K562 (cell line): ENCODE data around the gene C22orf39. TPM values are rescaled to one million over a fixed set of nuclear protein-coding genes. Genes with fewer than 3 reads are reported as not detected.
A peak's percentile ranks its signal among the peaks of the same experiment; 100 is the strongest.

Source experiments
- BRCA1 ChIP-seq, 2 experiments: fragments of 450-650 bp in 1 of 2; sonication (generic) in 1 of 2; formaldehyde crosslinking in 1 of 2; IDR thresholded peaks; 2 replicates each; pipeline versions ENCODE4 v1.5.0 to v1.6.1; 2017 to 2020; ENCODE audit warnings: mild to moderate bottlenecking in 1 of 2, missing genetic modification reagents in 1 of 2
- EP300 ChIP-seq: IDR thresholded peaks from 2 replicates; pipeline ENCODE4 v1.6.1; 2012; ENCODE audit warnings: low read length, improper control_type of control experiment
- FOXA3 ChIP-seq, 2 experiments: fragments of 450-650 bp in 1 of 2; sonication (generic) in 1 of 2; formaldehyde crosslinking; IDR thresholded peaks in 1 of 2; conservative IDR thresholded peaks in 1 of 2; 2 replicates each; pipeline versions ENCODE4 v1.4.0 to v1.8.0; 2020 to 2022; ENCODE audit warnings: mild to moderate bottlenecking in 2 of 2, missing genetic modification reagents in 1 of 2
- KLF13 ChIP-seq: fragments of 450-650 bp; IDR thresholded peaks from 2 replicates; pipeline ENCODE4 v1.6.1; 2016; ENCODE audit warnings: missing genetic modification characterization, low read depth, mild to moderate bottlenecking, missing compliant biosample characterization, moderate library complexity, borderline replicate concordance
- MAFG ChIP-seq: fragments of 450-650 bp; conservative IDR thresholded peaks from 2 replicates; pipeline ENCODE4 v1.6.1; 2016; ENCODE audit warnings: missing genetic modification characterization, missing compliant biosample characterization
- MYBL2 ChIP-seq, 2 experiments: fragments of 450-650 bp in 1 of 2; sonication (generic) in 1 of 2; formaldehyde crosslinking in 1 of 2; IDR thresholded peaks; 2 replicates each; pipeline versions ENCODE4 v1.6.1 to v1.8.1; 2017 to 2022; ENCODE audit warnings: borderline replicate concordance in 1 of 2, inconsistent platforms in 1 of 2, low read depth in 1 of 2, mild to moderate bottlenecking in 1 of 2, missing genetic modification reagents in 1 of 2, moderate library complexity in 1 of 2
- PHF8 ChIP-seq: fragments of 200-600 bp; sonication (generic); IDR thresholded peaks from 2 replicates; pipeline ENCODE4 v1.6.1; 2012; ENCODE audit warnings: mixed run types, mild to moderate bottlenecking, inconsistent platforms, low read length, moderate library complexity, borderline replicate concordance
- SIN3B ChIP-seq: fragments of 450-650 bp; IDR thresholded peaks from 2 replicates; pipeline ENCODE4 v1.6.1; 2017; ENCODE audit warnings: low read depth, mild to moderate bottlenecking, moderate library complexity
- SMAD3 ChIP-seq: fragments of 450-650 bp; formaldehyde crosslinking; conservative IDR thresholded peaks from 2 replicates; pipeline ENCODE4 v1.4.0; 2020; ENCODE audit warnings: mild to moderate bottlenecking
- TAF9B ChIP-seq: fragments of 450-650 bp; IDR thresholded peaks from 2 replicates; pipeline ENCODE4 v1.6.1; 2018; ENCODE audit warnings: mild to moderate bottlenecking; ENCODE audit not compliant: partially characterized antibody
- TBL1XR1 ChIP-seq, 2 experiments: IDR thresholded peaks; 2 replicates each; pipeline ENCODE4 v1.6.1; 2012; ENCODE audit warnings: improper control_type of control experiment in 2 of 2, low read length in 2 of 2, mild to moderate bottlenecking in 1 of 2
- polyA plus RNA-seq, 8 experiments: library from polyadenylated mRNA; depleted of rRNA in 4 of 8; stranded (reverse) in 5 of 8; unstranded in 3 of 8; fragments of >200 nt; fragmentation: Nextera tagmentation in 2 of 8; fragmentation: Illumina TruSeq in 1 of 8; extraction: Ambion mirVana in 2 of 8; extraction: Trizol in 1 of 8; gene quantifications; 2 replicates each; pipeline versions ENCODE4 v1.2.1 to v1.2.3, GENCODE V29; 2011 to 2014; ENCODE audit warnings: inconsistent platforms in 1 of 8, missing spikeins in 1 of 8
- total RNA-seq, 7 experiments: library from RNA; depleted of rRNA in 6 of 7; stranded (reverse); fragments of >200 nt in 6 of 7; fragmentation: Illumina TruSeq in 2 of 7; extraction: Trizol in 2 of 7; gene quantifications; 2 replicates each; pipeline versions ENCODE4 v1.2.1 to v1.2.3, GENCODE V29; 2011 to 2021; ENCODE audit warnings: low replicate concordance in 1 of 7
- TF ChIP-seq, protein P1 (sequence below): fragments of 450-650 bp; IDR thresholded peaks from 2 replicates; pipeline ENCODE4 v1.7.1; 2018; ENCODE audit warnings: mild to moderate bottlenecking, low read depth; ENCODE audit not compliant: partially characterized antibody
- TF ChIP-seq, protein P2 (sequence below): sonication (generic); formaldehyde crosslinking; IDR thresholded peaks from 2 replicates; pipeline ENCODE4 v1.8.0; 2022; ENCODE audit warnings: mild to moderate bottlenecking, missing genetic modification reagents
- TF ChIP-seq, protein P3 (sequence below): fragments of 450-650 bp; formaldehyde crosslinking; IDR thresholded peaks from 2 replicates; pipeline ENCODE4 v1.4.0; 2022; ENCODE audit warnings: mild to moderate bottlenecking, moderate library complexity
- TF ChIP-seq, protein P4 (sequence below): fragments of 250-450 bp; sonication (Bioruptor Pico); IDR thresholded peaks from 2 replicates; pipeline ENCODE4 v1.8.0; 2021; ENCODE audit warnings: borderline replicate concordance, mild to moderate bottlenecking, moderate library complexity; ENCODE audit not compliant: poor library complexity, severe bottlenecking

Gene C22orf39
- total and polyA plus RNA-seq, 9 of the 15 experiments (the other 6 are each of a cell fraction or from before 2014, with no cell fraction given), result 20.4 to 139 (median 66.8) TPM

DNA sequence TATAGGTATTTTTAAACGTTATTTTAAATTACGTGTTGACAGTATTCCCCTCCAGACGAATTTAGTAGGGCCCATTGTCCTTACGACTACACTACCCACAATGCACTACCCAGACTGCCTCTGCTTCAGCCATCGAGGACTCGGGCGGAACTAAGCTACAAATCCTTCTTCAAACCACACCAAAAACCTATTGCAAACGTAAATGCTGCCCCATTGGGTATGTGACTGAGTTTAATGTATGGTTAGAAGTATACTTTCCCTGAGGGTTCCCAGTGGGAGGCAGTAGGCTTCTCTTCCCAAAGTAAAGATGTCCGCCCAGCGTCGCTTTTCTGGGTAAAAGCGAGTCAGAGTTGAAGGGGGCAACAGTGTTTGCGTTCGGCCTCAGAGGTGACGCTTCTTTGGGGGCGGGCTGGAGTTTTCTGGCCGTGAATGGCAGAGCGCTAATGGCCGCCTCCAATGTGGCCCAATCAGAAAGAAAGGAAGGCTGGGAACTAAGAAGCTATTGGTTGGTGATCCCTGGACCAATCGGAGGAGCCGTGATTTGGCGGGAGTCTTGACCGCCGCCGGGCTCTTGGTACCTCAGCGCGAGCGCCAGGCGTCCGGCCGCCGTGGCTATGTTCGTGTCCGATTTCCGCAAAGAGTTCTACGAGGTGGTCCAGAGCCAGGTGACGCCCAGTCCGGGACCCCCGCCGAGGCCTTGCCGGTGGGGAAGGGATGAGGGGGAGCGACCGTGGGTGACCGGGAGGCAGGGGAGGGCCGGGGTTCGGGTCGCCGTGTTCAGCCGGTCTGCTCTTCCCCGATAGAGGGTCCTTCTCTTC is 32.1 kb upstream of the C22orf39 start, which contains the start of gene CDC45 (continued):
- TF ChIP-seq, protein P1, sequence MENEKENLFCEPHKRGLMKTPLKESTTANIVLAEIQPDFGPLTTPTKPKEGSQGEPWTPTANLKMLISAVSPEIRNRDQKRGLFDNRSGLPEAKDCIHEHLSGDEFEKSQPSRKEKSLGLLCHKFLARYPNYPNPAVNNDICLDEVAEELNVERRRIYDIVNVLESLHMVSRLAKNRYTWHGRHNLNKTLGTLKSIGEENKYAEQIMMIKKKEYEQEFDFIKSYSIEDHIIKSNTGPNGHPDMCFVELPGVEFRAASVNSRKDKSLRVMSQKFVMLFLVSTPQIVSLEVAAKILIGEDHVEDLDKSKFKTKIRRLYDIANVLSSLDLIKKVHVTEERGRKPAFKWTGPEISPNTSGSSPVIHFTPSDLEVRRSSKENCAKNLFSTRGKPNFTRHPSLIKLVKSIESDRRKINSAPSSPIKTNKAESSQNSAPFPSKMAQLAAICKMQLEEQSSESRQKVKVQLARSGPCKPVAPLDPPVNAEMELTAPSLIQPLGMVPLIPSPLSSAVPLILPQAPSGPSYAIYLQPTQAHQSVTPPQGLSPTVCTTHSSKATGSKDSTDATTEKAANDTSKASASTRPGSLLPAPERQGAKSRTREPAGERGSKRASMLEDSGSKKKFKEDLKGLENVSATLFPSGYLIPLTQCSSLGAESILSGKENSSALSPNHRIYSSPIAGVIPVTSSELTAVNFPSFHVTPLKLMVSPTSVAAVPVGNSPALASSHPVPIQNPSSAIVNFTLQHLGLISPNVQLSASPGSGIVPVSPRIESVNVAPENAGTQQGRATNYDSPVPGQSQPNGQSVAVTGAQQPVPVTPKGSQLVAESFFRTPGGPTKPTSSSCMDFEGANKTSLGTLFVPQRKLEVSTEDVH, result no peak
- TF ChIP-seq KLF13 (tag) (peak; percentile 88), MAFG (peak; percentile 37; the same call in 1 of the 2 replicates), SIN3B (no peak), PHF8 (peak; percentile 98; the same call in 1 of the 2 replicates), FOXA3 (CRISPR knock-in tag; conservative IDR thresholded peaks at IDR 0.05 in 1 of 2, IDR thresholded peaks at IDR 0.05 in 1 of 2) (peak in 1 of 2 experiments; percentile 86; a peak in 2 of 4 replicates), BRCA1 (IDR thresholded peaks at IDR 0.05) (no peak), BRCA1 (CRISPR knock-in tag; IDR thresholded peaks at IDR 0.05) (no peak), TBL1XR1 (IDR thresholded peaks at IDR 0.05; ENCODE audit: low read length in 2 of 2) (peak; percentile 46 to 56), SMAD3 (peak; percentile 97), MYBL2 (IDR thresholded peaks at IDR 0.05; ENCODE audit: low read depth) (no peak), MYBL2 (CRISPR knock-in tag; IDR thresholded peaks at IDR 0.05; ENCODE audit: borderline replicate concordance) (no peak), TAF9B (no peak), EP300 (peak; percentile 35)
- TF ChIP-seq, protein P2, sequence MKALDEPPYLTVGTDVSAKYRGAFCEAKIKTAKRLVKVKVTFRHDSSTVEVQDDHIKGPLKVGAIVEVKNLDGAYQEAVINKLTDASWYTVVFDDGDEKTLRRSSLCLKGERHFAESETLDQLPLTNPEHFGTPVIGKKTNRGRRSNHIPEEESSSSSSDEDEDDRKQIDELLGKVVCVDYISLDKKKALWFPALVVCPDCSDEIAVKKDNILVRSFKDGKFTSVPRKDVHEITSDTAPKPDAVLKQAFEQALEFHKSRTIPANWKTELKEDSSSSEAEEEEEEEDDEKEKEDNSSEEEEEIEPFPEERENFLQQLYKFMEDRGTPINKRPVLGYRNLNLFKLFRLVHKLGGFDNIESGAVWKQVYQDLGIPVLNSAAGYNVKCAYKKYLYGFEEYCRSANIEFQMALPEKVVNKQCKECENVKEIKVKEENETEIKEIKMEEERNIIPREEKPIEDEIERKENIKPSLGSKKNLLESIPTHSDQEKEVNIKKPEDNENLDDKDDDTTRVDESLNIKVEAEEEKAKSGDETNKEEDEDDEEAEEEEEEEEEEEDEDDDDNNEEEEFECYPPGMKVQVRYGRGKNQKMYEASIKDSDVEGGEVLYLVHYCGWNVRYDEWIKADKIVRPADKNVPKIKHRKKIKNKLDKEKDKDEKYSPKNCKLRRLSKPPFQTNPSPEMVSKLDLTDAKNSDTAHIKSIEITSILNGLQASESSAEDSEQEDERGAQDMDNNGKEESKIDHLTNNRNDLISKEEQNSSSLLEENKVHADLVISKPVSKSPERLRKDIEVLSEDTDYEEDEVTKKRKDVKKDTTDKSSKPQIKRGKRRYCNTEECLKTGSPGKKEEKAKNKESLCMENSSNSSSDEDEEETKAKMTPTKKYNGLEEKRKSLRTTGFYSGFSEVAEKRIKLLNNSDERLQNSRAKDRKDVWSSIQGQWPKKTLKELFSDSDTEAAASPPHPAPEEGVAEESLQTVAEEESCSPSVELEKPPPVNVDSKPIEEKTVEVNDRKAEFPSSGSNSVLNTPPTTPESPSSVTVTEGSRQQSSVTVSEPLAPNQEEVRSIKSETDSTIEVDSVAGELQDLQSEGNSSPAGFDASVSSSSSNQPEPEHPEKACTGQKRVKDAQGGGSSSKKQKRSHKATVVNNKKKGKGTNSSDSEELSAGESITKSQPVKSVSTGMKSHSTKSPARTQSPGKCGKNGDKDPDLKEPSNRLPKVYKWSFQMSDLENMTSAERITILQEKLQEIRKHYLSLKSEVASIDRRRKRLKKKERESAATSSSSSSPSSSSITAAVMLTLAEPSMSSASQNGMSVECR (CRISPR knock-in tag), result no peak
- TF ChIP-seq, protein P3, sequence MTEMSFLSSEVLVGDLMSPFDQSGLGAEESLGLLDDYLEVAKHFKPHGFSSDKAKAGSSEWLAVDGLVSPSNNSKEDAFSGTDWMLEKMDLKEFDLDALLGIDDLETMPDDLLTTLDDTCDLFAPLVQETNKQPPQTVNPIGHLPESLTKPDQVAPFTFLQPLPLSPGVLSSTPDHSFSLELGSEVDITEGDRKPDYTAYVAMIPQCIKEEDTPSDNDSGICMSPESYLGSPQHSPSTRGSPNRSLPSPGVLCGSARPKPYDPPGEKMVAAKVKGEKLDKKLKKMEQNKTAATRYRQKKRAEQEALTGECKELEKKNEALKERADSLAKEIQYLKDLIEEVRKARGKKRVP (CRISPR knock-in tag), result peak; percentile 87
- TF ChIP-seq, protein P4, sequence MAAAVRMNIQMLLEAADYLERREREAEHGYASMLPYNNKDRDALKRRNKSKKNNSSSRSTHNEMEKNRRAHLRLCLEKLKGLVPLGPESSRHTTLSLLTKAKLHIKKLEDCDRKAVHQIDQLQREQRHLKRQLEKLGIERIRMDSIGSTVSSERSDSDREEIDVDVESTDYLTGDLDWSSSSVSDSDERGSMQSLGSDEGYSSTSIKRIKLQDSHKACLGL (CRISPR knock-in tag), result peak; percentile 90
